ENCODE data around the gene CELSR1. TPM values are rescaled to one million over a fixed set of nuclear protein-coding genes. Genes with fewer than 3 reads are reported as not detected.
"Not testable (repeated sequence)": the region's sequence is repeated elsewhere in the genome, so short reads cannot be mapped to it uniquely, and the experiment has no call there.

The CELSR1 gene
- total RNA-seq, 1 experiment from 2014 or later, result 5.7 TPM

GRCh38 chr22:46534901-46535630 lies 2.4 kb downstream of the CELSR1 start:
- no peak for DNase-seq (ENCODE audit: low spot score)

GRCh38 chr22:46534177-46534776 lies 3.1 kb downstream of the CELSR1 start:
- DNase-seq (ENCODE audit: low spot score), result no peak

GRCh38 chr22:46533070-46533833 lies 4.2 kb downstream of the CELSR1 start:
- DNase-seq (ENCODE audit: low spot score), result no peak

GRCh38 chr22:46532416-46532815 lies 5.0 kb downstream of the CELSR1 start:
- DNase-seq (ENCODE audit: low spot score), result no peak

- no peak for DNase-seq (ENCODE audit: low spot score)
Observed at GRCh38 chr22:46531581-46532175, 5.7 kb downstream of the CELSR1 start.

- peak; percentile 93 for DNase-seq (ENCODE audit: low spot score)
Observed at GRCh38 chr22:46528121-46528610, 9.3 kb downstream of the CELSR1 start.

GRCh38 chr22:46526244-46526839 lies 11.1 kb downstream of the CELSR1 start:
- DNase-seq (ENCODE audit: low spot score), result no peak

GRCh38 chr22:46525389-46526243 lies 11.8 kb downstream of the CELSR1 start:
- no peak for DNase-seq (ENCODE audit: low spot score)

GRCh38 chr22:46524203-46524740 lies 13.1 kb downstream of the CELSR1 start:
- DNase-seq (ENCODE audit: low spot score), result no peak

- DNase-seq (ENCODE audit: low spot score), result no peak
Observed at GRCh38 chr22:46522797-46523196, 14.6 kb downstream of the CELSR1 start.

GRCh38 chr22:46521994-46522393 lies 15.4 kb downstream of the CELSR1 start:
- no peak for DNase-seq (ENCODE audit: low spot score)

- no peak for DNase-seq (ENCODE audit: low spot score)
Observed at GRCh38 chr22:46520880-46521279, 16.5 kb downstream of the CELSR1 start.

- DNase-seq (ENCODE audit: low spot score), result no peak
Observed at GRCh38 chr22:46519377-46519776, 18.0 kb downstream of the CELSR1 start.

GRCh38 chr22:46518542-46519325 lies 18.7 kb downstream of the CELSR1 start:
- DNase-seq (ENCODE audit: low spot score), result no peak

GRCh38 chr22:46518038-46518437 lies 19.4 kb downstream of the CELSR1 start:
- no peak for DNase-seq (ENCODE audit: low spot score)

- no peak for DNase-seq (ENCODE audit: low spot score)
Observed at GRCh38 chr22:46517255-46517761, 20.1 kb downstream of the CELSR1 start.

GRCh38 chr22:46516638-46517037 lies 20.8 kb downstream of the CELSR1 start:
- DNase-seq (ENCODE audit: low spot score), result no peak

- not testable (repeated sequence) for DNase-seq (ENCODE audit: low spot score)
Observed at GRCh38 chr22:46516112-46516487, 21.3 kb downstream of the CELSR1 start.
